NCI-H2196 treated with DMSO at 0.1 percent for 48 hours (cell line): Measurements from ENCODE around the gene DMRT3.
A peak's percentile ranks its signal among the peaks of the same experiment; 100 is the strongest.
"Not testable (repeated sequence)": the region's sequence is repeated elsewhere in the genome, so short reads cannot be mapped to it uniquely, and the experiment has no call there.

ENCODE experiments used
- DNase-seq: peaks from one replicate; lab custom pipeline; 2025; ENCODE audit not compliant: unreplicated experiment; lab: John Stamatoyannopoulos, UW

The DMRT3 gene

DNA sequence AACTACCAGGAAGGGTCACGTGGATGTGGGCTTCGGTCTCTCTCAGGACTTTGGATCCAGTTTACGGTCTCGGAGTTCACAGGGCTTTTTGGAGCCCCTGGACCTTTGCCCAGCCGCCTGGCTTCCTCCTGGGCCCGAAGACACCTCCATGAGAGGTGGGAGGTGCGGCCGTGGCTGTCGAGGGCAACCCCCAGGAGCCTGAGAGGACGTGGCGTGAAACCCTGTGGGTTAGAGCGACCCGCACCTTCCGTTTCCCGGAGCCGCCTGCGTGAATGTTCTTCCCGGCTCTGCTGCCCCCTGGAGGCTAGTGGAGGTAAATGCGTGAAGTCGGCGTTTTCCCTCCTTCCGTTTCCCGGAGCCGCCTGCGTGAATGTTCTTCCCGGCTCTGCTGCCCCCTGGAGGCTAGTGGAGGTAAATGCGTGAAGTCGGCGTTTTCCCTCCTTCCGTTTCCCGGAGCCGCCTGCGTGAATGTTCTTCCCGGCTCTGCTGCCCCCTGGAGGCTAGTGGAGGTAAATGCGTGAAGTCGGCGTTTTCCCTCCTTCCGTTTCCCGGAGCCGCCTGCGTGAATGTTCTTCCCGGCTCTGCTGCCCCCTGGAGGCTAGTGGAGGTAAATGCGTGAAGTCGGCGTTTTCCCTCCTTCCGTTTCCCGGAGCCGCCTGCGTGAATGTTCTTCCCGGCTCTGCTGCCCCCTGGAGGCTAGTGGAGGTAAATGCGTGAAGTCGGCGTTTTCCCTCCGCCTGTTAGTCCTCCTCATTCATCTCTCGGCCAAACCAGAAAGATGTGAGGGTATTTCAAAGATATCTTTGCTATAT lies 22.1 kb downstream of the DMRT3 start:
- DNase-seq = not testable (repeated sequence)

DNA sequence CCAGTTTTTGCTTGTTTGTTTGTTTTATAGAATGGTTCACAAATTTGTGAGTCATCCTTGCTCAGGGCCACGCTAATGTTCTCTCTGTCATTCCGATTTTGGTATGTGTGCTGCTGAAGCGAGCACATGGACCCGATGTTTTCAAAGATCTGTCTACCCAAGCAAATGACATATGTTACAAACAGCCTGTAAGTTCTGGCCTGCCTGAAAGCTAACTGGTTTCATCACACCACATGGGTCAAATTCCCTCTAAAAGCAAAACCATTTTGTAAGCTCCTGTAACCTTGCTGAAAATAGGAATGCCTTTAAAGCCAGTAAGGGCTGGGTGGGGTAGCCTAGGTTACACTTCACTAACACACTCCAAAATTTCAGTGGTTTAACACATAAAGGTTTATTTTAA lies 25.4 kb downstream of the DMRT3 start:
- no peak for DNase-seq

DNA sequence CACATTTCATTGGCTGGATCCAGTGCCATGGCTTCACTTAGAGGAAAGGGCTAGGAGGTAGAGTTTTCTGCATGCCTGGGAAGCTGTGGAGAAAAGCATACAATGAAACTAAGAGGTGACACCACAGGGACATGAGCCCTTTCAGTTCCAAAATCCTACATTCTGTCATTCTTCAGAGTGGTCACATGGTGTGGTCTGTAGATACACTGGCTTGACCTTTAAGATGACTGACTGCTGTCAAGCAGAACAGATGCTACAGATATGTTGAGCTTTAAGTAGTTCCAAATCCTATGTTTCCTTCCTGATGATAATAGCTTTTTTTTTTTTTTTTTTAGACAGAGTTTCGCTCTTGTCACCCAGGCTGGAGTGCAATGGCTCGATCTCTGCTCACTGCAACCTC lies 26.2 kb downstream of the DMRT3 start:
- no peak for DNase-seq

DNA sequence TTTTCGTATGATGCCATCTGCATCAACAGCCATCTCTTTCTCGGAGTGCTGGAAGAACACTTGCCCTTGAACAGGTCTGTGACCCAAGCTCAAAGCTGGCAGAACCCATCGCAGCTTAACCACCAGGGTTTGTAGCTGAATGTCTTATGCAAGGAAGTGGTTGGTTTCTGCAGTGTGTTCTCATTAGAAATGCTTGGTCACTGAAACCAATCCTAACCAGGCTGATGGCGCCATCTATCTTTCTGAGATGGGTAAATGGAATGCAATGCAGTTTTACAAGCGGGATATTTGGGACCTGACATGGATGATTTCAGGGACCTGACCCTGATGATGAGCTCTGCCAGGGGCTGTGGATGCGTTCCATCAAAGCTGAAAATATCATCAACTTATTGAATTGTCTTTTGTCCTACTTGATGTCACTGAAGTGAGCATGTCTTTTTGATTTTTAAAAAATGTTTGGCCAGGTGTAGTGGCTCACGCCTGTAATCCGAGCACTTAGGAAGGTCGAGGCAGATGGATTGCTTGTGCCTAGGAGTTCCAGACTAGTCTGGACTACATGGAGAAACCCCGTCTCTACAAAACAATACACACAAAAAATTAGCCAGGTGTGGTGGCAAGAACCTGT lies 28.7 kb downstream of the DMRT3 start:
- peak; percentile 77 for DNase-seq

DNA sequence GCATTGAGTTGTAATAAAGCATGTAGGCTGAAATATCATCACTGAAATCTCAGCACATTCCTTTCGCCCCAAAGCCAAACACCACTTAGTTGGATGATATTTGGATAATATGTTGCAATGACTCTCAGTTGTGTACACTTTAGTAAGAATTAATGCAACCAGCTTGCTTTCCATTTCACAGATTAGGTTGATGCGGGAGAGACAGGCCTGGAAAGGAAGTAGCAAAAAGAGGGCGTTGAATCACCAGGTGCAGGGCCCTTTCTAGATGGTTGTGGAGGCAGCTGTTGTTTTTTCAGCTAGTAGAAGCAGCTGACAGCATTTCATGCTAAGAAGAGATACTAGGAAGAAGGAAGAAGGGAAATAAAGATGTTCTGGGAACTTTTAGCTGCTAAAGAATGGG lies 30.9 kb downstream of the DMRT3 start:
- no peak for DNase-seq

DNA sequence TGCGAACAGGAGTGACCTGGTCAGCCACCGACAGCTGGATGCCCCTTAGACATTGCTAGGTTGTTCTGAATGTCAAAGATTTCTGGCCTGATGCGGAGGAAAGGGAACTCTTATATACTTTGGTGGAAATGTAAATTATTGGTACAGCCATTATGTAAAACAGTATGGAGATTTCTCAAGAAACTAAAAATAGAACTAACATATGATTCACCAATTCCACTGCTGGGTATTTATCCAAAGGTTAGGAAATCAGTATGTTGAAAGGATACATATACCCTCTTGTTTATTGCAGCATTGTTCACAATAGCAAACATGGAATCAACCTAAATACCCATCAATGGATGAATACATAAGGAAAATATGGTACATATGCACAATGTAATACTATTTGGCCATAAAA lies 31.8 kb downstream of the DMRT3 start:
- DNase-seq = no peak

DNA sequence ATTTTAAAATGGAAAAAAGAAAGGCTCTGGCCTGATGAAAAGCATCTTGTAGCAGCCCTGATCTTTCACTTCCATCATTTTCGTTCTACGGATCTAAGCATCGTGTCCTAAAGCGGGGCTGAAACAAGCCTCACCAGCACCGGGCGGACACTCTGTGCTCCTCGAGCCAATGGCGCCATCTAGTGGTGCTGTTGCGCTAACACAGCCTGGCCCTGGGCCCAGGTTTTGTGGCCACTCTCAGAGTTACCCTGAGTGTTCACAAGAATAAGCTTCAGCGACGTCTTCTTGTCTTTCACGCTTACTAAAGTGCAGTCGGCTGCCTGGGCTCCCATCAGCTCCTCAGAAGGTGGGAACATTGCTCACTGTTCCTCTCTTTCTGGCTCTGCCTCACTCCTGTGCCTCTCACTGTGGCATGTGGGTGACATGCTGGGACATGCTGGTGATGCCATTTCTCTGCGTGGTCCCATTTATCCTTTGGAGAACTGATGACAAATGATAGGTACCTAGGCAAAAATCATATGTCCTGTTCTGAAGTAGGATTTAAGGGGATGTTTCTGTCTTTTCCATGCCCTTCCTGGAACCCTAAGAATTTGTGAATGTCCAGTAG lies 32.7 kb downstream of the DMRT3 start:
- DNase-seq = peak; percentile 95

DNA sequence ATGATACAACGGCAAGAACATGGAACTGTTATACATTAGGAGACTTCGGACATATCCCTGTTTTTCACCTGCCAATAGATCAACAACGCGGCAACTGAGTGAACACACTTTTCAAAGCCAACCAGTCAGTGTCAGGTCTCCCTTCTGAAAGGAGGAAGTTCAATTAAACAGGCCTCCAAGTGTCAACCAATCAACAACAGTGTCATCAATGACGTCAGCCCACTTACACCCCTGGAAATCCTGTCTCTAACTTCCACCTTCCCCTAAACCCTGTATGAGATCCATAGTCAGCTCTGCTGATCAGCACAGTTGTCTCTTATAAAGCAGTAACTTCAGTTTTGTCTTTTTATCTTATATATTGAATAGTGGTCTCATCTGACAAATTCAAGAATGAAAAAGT lies 36.6 kb downstream of the DMRT3 start:
- DNase-seq = no peak

DNA sequence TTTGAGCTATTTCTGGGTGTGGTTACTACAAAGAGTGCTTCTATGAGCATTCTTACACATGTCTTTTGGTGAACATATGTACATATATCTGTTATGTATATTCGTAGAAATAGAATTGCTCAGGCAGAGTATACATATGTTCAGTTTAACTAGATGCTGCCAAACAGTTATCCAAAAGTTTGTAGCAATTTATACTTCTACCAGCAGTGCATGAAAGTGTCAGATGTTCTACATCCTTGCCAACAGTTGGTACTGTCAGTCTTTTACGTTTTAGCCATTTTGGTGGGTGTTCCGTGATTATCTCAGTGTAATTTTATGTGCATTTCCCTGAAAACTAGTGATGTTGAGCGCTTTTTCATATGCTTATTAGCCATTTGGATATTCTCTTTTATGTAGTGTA lies 37.8 kb downstream of the DMRT3 start:
- no peak for DNase-seq

DNA sequence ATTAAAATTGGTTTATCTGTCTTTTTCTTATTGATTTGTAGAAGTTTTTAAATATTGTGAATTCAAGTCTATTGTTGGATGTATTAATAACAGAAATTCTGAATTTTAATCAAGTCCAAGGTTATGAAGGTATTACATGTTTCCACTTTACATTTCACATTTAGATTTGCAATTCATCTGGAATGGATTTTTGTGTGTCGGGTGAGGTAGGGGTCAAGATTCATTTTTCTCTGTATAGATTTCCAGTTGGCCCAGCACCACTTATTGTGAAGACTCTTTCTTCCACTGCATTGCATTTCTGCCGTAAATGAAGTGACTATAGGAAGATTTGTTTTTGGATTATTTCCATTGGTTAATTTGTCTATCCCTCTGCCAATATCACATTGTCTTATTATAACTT lies 38.2 kb downstream of the DMRT3 start:
- DNase-seq = no peak

DNA sequence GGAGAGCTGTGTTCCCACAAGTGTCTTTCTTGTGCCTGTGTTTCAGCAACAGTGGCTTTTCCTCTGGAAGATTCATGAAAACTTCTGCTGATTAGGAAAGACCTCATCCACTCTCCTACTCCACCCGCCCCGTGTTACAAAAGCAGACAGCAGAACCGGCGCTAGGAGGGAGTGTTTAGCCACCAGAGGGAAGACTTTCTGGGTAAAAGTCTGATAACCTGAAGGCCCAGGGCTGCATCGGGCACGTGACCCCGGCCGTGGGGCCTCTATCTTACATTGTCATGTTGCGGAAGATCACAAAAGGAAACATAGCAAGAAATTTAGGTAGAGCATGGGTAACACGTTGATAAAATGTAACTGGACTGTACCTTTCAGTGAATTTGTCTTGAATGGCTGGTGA lies 41.7 kb downstream of the DMRT3 start:
- DNase-seq = no peak

DNA sequence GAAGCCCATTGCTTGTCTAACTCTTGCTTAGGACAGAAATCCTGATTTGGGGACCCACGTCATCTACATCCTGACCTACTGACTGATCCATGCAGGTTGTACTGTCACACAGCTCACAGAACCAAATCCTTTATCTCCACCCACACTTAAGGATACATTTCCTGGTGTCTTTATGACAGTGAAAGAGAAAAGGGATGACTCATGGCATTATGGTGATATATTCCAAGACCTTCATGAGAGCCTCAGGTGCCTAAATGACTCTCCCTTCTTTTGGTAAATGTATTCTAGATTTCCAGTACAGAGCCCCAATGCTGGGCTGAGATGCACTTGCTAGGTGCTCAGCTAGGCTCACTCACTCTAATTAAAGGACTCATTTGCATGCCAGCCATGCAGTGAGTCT lies 47.7 kb downstream of the DMRT3 start:
- DNase-seq = no peak

DNA sequence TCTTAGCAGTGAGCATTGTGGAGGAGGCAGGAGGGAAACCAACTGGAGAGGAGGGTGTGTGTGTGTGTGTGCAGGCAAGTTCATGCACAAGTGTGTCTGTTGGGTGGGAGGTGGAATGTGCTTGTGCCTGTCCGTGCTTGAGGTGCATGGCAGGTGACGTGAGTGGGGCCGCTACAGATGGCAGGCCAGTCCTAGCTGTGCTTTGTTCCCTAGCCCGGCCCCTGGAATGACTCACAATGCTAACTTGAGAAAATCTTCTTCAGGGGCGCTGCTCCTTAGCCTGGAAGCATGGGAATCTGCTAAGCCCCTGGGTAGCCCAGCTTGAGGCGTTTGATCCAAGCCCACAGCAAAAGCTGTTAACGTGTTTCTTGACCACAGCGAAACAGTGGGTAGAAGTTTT lies 48.7 kb downstream of the DMRT3 start:
- no peak for DNase-seq

DNA sequence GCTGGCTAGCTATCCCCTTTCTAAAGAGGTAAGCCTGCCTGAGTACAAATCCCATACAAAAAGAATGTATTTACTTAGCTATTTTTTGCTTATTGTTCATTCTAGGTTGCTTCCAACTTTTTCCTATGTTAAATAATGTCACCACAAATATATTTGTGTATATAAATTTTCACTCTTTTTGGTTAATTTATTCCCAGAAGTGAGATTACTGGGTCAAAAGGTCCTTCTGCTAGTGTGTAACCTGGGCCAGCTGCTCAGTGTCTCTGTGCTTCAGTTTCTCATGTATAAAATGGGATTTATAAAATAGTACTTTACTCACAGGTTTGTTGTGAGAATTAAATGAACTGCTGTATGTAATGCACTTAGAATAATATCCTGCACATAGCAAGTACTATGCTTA lies 49.8 kb downstream of the DMRT3 start:
- DNase-seq = no peak

DNA sequence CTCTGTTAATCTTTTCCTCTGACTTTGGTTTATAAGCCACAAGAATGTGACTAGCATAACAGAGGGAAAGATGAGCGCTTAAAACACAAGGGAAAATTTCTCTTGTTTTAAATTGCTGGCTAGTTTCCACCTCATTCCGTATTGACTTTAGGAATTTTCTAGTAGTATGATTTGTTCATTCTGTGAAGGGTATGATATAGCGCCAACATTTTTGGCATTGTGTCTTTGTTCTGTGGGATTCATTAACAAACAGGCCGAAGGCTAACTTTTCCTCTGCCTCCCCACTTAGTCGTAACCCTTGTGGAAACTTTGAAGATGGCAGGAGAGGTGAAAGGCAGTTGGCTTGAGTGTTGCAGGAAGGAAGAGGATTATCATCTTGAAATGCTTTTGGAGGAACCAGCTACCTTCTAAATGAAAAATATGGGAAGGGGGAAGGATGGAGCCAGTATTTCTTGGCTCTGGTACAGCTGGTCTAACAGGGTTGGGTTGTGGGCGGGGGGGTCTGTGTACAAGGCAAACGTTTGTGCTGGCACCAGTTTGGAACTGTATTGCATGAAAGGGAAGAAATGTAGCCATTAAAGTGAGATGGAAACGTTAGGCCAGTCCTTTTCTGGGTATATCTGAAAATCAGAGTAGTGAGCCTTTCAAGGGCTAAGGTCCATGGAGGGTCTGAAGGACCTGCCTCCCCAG lies 52.2 kb downstream of the DMRT3 start:
- DNase-seq = no peak

DNA sequence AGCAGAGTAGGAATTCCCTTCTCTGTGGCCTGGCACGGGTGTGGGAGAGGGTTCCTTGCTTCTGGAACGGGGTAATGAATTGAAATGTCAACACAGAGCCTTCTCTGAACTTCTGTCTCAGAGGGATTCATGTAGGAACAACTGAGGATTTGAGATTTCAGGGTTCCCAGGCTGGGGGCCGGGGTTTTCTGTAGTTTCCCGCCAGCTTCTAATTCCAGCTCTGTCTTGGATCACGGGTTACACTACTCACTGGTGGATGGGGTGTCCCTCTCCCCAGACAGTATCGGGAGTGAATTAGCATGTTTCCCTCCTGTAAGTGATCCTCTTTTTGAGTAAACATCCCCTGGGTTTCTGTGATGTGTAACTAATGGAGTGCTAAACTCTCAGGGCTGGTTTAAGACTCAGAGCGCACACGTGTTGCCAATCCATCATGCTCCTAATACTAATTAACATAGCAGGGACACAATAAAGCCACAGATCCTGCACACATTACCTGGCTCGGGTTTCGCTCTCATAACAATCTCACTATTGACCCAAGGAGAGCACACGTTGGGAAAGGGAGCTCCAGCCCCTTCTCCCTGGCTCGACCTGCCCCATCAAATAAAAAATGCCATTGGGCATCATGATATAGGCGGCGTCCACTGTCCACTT lies 55.6 kb downstream of the DMRT3 start:
- DNase-seq = no peak

DNA sequence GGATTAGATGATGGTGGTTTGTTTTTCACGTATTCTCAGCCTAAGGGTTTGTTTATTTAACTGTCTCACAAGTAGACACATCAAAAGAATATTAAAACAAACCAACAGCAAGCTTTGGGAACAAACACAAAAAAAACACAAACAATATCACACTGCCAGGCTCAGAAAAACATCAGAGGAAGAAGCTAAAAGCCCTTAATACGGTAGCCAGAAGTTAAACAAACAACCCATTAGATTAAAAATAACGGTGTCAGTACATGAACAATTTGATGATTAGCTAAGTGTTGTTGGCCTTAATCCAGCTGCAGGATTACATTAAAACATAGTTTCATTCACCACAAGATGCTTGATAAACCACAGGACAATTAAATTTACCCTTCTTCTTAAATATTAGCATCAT lies 57.8 kb downstream of the DMRT3 start:
- DNase-seq = no peak

DNA sequence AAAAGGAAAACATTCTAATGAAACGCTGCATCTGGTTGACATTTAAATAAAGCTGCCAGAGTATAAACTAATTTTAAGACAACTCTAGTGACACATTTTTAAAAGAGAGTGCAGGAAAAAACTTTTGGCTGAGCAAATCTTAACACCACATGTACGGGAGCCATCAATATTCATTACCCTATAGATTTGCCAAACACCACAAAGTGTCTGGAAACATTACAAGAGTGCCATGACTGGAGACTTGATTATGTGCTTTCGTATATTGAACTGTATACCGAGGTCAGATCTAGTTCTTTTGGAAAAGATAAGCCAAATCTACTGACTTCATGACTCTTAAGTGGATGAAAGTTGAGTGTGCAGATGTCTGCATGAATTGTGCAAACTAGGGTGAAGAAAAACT lies 63.1 kb downstream of the DMRT3 start:
- no peak for DNase-seq
